NCI-H345 (cell line): ENCODE measurements around the gene COMMD4.
"Not testable (repeated sequence)": the region's sequence is repeated elsewhere in the genome, so short reads cannot be mapped to it uniquely, and the experiment has no call there.

Experiments
- DNase-seq: peaks from one replicate; lab custom pipeline; 2025; lab: John Stamatoyannopoulos, UW

COMMD4 gene

DNA sequence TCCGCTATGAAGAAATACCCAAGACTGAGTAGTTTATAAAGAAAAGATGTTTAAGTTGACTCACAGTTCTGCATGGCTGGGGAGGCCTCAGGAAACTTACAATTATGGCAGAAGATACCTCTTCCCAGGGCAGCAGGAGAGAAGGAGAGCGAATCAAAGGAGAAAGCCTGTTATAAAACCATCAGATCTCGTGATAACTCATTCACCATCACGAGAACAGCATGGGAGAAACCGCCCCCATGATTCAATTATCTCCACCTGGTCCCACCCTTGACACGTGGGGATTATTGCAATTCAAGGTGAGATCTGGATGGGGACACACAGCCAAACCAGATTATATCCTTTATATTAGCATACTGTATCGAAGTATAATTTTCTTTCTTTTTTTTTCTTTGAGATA is 3.8 kb upstream of the COMMD4 start:
- DNase-seq, result not testable (repeated sequence)

- DNase-seq, result not testable (repeated sequence)
Observed at GRCh38 chr15:75333654-75334419, 2.0 kb upstream of the COMMD4 start.

- DNase-seq, result no peak
Observed at GRCh38 chr15:75335313-75335704, 554 bp upstream of the COMMD4 start.

DNA sequence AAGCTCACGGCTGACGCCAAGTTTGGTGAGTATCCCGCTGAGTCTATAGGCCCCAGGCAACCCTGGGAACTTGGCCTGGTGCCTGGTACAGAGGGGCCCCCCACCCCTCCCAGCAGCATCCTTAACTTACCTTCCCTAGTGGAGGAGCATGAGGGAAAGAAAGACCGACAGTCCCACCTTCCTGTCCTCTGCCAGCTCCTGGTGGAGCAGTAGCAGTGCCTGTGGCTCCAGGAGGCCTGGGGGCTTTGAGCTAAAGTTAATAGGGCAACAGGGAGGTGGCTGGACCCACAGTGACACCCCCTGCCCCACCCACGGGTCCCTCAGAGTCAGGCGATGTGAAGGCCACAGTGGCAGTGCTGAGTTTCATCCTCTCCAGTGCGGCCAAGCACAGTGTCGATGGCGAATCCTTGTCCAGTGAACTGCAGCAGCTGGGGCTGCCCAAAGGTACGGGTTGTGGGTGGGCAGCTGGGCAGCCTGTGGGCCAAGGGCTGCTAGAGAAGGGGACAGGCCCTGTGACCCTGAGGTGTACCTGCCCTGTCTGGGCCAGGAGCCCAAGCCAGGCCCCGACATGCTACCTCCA is 2.9 kb downstream of the COMMD4 start:
- DNase-seq, result no peak

GRCh38 chr15:75339531-75340240 is 3.8 kb downstream of the COMMD4 start:
- no peak for DNase-seq

GRCh38 chr15:75342221-75342620 is 6.4 kb downstream of the COMMD4 start:
- DNase-seq, result no peak

DNA sequence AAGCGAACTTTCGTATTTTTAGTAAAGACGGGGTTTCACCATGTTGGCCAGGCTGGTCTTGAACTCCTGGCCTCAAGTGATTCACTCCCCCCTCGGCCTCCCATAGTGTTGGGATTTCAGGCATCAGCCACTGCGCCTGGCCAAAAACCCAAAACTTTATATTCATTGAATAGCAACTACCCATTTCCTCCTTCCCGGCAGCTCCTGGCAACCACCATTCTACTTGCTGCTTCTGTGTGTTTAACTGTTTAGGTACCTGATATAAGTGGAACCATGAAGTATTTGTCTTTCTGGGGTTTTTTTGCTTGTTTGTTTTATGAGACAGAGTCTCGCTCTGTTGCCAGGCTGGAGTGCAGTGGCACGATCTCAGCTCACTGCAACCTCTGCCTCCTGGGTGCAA is 8.1 kb downstream of the COMMD4 start:
- DNase-seq, result not testable (repeated sequence)

GRCh38 chr15:75346796-75347221 is 10.9 kb downstream of the COMMD4 start, which contains the start of gene NEIL1:
Gene NEIL1 (plus strand): TSS chr15:75347039. CDS start chr15:75348906, 1,867 bp downstream.
- DNase-seq, result no peak

- peak; percentile 11 for DNase-seq
Observed at GRCh38 chr15:75347222-75348033, 11.6 kb downstream of the COMMD4 start.

- no peak for DNase-seq
Observed at GRCh38 chr15:75348034-75348561, 12.2 kb downstream of the COMMD4 start.

GRCh38 chr15:75348562-75349350 is 12.9 kb downstream of the COMMD4 start:
- DNase-seq, result peak; percentile 2

DNA sequence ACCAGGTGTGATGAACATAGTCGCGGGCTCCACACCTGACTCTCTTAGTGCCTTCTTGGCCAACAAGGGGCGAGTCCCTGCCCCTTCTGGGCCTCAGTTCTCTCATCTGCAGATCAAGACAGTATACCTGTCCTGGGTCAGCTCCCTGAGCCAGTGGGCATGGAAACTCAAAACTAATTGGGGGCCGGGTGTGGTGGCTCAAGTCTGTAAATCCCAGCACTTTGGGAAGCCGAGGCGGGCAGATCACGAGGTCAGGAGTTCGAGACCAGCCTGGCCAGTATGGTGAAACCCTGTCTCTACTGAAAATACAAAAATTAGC is 13.4 kb downstream of the COMMD4 start:
- not testable (repeated sequence) for DNase-seq

- DNase-seq, result no peak
Observed at GRCh38 chr15:75349851-75350588, 14.2 kb downstream of the COMMD4 start.

GRCh38 chr15:75350601-75351361 is 14.9 kb downstream of the COMMD4 start:
- no peak for DNase-seq

DNA sequence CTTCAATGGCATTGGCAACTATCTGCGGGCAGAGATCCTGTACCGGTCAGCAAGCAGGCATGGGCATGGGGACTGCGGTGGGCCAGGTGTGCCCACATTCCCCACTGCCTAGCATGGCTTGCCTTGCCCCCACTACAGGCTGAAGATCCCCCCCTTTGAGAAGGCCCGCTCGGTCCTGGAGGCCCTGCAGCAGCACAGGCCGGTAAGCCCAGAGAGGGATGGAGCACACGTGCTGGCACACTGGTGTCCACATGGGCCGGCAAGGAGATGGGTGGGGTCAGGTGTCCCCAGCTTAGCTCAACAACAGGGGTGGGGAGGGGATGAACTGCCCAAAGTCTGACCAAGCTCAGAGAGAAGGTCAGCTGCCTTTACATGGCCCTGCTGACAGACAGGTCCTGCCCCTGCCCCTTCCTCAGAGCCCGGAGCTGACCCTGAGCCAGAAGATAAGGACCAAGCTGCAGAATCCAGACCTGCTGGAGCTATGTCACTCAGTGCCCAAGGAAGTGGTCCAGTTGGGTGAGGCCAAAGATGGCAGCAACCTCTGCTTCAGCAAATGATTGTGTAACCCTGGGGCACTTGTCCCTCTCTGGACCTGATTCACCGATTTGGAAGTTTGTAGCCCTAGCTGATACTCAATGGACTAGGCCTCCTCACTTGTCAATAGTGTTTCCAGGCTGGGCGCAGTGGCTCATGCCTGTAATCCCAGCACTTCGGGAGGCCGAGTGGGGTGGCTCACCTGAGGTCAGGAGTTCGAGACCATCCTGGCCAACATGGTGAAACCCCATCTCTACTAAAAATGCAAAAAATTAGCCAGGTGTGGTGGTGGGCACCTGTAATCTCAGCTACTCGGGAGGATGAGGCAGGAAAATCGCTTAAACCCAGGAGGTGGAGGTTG is 16.6 kb downstream of the COMMD4 start:
- DNase-seq, result no peak

GRCh38 chr15:75353604-75354003 is 17.7 kb downstream of the COMMD4 start:
- no peak for DNase-seq

- DNase-seq, result no peak
Observed at GRCh38 chr15:75354454-75354853, 18.6 kb downstream of the COMMD4 start.

- DNase-seq, result no peak
Observed at GRCh38 chr15:75355369-75355768, 19.5 kb downstream of the COMMD4 start.

DNA sequence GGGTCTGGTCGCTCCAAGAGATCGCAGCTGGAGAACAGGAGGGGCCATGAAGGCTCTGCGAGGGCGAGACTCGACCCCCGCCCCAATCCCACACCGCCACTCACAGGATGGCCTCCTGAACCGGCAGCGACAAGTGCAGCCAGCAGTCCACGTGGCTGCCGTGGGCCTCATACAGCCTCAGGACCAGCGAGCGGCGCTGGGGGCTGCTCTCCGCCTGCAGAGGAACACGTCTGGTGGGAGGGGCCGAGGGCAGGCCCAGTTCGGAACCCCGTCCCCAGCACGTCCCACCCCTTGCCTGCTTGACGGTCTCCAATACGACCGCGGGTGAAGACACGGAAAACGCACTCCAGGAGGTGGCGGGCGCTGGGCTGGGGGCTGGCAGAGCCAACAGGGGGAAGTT is 20.1 kb downstream of the COMMD4 start:
- DNase-seq, result no peak
